ENCODE measurements around the gene REC114. TPM values are rescaled to one million over a fixed set of nuclear protein-coding genes. Genes with fewer than 3 reads are reported as not detected.

Gene REC114
- polyA plus RNA-seq, 1 donor (not counting 4 experiments of a cell fraction or from before 2014, with no cell fraction given): not detected

DNA sequence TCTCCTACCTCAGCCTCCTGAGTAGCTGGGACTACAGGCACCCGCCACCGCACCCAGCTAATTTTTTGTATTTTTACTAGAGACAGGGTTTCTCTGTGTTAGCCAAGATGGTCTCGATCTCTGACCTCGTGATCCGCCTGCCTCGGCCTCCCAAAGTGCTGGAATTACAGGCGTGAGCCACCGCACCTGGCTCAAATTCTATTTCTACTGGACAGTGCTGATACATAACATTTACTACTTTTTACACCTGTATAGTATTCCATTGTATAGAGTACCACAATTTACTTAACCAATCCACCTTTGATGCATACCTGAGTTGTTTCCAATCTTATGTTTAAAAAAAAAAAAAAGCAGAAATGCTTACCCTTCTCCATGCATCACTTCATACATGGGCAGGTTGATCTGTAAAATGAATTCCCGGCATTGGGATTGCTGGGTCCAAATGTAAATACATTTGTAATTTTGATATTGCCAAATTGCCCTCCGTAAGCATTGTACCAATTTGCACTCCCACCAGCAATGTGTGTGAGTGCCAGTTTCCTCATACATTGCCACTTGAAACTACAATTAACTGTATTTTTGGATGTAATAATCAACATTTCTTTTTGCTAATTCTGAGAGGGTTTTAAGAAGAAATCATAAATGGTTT lies 95.7 kb downstream of the REC114 start:
- H3K4me1 ChIP-seq (ENCODE audit: control insufficient read depth, extremely low read depth, insufficient read depth, low read length): peaks cover 6% of the 10 kb centered on the region
- H3K4me2 ChIP-seq (ENCODE audit: control insufficient read depth, extremely low read depth, insufficient read depth, low read depth, low read length): no peak overlapping the region
- H3K9me1 ChIP-seq (ENCODE audit: control insufficient read depth, extremely low read depth, insufficient read depth, low read length): no peaks in the 10 kb centered on the region
- dilution Hi-C loops (cut with MboI; ENCODE audit: extremely low pct_ligation_motif_present, low sequenced_read_pairs): no loop called here
- no peak overlapping the region for H3K4me3 ChIP-seq (ENCODE audit: control insufficient read depth in 2 of 3, extremely low read depth in 1 of 3, insufficient read depth in 2 of 3, low read depth in 1 of 3, low read length in 3 of 3)
- H3K36me3 ChIP-seq (ENCODE audit: control insufficient read depth in 2 of 2, extremely low read depth in 1 of 2, insufficient read depth in 2 of 2, low read length in 2 of 2): no peaks in the 10 kb centered on the region
- no peaks in the 10 kb centered on the region for H3K9me3 ChIP-seq (ENCODE audit: control insufficient read depth, low read depth, low read length)
- no peak for TF ChIP-seq EZH2 (IDR thresholded peaks at IDR 0.05; ENCODE audit: low read length)
- TF ChIP-seq, protein P1, sequence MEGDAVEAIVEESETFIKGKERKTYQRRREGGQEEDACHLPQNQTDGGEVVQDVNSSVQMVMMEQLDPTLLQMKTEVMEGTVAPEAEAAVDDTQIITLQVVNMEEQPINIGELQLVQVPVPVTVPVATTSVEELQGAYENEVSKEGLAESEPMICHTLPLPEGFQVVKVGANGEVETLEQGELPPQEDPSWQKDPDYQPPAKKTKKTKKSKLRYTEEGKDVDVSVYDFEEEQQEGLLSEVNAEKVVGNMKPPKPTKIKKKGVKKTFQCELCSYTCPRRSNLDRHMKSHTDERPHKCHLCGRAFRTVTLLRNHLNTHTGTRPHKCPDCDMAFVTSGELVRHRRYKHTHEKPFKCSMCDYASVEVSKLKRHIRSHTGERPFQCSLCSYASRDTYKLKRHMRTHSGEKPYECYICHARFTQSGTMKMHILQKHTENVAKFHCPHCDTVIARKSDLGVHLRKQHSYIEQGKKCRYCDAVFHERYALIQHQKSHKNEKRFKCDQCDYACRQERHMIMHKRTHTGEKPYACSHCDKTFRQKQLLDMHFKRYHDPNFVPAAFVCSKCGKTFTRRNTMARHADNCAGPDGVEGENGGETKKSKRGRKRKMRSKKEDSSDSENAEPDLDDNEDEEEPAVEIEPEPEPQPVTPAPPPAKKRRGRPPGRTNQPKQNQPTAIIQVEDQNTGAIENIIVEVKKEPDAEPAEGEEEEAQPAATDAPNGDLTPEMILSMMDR (optimal IDR thresholded peaks at IDR 0.05 in 1 of 3, IDR thresholded peaks at IDR 0.05 in 1 of 3, conservative IDR thresholded peaks at IDR 0.05 in 1 of 3; ENCODE audit: extremely low read depth in 1 of 3, insufficient read depth in 2 of 3, low read length in 3 of 3): no peak
- no peak overlapping the region for H2AFZ ChIP-seq (ENCODE audit: control insufficient read depth, low read length)
- no peaks in the 10 kb centered on the region for H3K79me2 ChIP-seq (ENCODE audit: control insufficient read depth, insufficient read depth, low read length)
- no peaks in the 10 kb centered on the region for H4K20me1 ChIP-seq (ENCODE audit: control insufficient read depth, extremely low read depth, insufficient read depth, low read length)
- H3K27ac ChIP-seq (ENCODE audit: control insufficient read depth, insufficient read depth, low read length): no peak overlapping the region
- no peak for DNase-seq (ENCODE audit: low read depth, low spot score)
- FAIRE-seq: no peak
- no peak overlapping the region for H3K9ac ChIP-seq (ENCODE audit: control insufficient read depth, extremely low read depth, insufficient read depth, low read length)
- no peaks in the 10 kb centered on the region for H3K27me3 ChIP-seq (ENCODE audit: control insufficient read depth, extremely low read depth, insufficient read depth, low read length)

DNA sequence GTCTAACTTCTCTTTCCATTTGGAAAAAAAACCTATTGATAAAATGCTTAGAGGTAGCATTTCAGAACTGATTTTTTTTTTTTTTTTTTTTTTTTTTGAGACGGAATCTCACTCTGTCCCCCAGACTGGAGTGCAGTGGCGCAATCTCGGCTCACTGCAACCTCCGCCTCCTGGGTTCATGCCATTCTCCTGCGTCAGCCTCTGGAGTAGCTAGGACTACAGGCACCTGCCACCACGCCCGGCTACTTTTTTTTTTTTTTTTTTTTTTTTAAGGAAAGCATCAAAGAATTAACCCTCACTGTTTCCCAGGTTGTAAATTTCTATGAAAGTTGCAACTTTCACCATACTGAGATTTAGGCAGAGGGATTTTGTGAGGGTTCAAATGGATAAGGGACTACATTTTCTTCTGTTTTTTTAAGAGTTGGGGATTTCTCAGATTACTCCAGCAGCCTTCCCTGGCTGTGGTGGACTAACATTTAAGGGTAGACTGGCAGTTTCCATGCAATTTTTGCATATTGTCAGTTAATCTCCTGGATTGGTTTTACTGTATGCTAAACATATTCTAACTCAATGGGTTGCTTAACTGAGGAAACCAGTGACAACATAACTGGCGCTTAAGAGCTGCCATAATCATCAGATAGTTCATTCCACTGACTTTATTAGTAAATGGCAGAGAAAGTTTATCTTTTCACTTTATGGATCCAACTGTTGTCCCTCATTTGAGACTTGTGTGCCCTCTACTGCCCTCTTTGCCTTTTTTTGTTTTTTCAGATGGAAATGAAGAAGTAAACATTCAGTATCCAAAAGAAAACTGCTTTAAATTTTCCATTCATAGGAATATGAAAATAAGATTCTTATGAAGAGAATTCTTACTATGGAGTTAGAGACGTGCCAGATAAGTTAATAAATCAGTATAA lies 96.5 kb downstream of the REC114 start:
- H2AFZ ChIP-seq (ENCODE audit: control insufficient read depth, low read length): no peak overlapping the region
- FAIRE-seq (no peak), DNase-seq (ENCODE audit: low read depth, low spot score) (no peak)
- no peak overlapping the region for H3K9ac ChIP-seq (ENCODE audit: control insufficient read depth, extremely low read depth, insufficient read depth, low read length)
- no peak for TF ChIP-seq EZH2 (IDR thresholded peaks at IDR 0.05; ENCODE audit: low read length)
- TF ChIP-seq, protein P1 (optimal IDR thresholded peaks at IDR 0.05 in 1 of 3, IDR thresholded peaks at IDR 0.05 in 1 of 3, conservative IDR thresholded peaks at IDR 0.05 in 1 of 3; ENCODE audit: extremely low read depth in 1 of 3, insufficient read depth in 2 of 3, low read length in 3 of 3): no peak
- no peak overlapping the region for H3K4me3 ChIP-seq (ENCODE audit: control insufficient read depth in 2 of 3, extremely low read depth in 1 of 3, insufficient read depth in 2 of 3, low read depth in 1 of 3, low read length in 3 of 3)
- H3K4me2 ChIP-seq (ENCODE audit: control insufficient read depth, extremely low read depth, insufficient read depth, low read depth, low read length): no peak overlapping the region
- H3K36me3 ChIP-seq (ENCODE audit: control insufficient read depth in 2 of 2, extremely low read depth in 1 of 2, insufficient read depth in 2 of 2, low read length in 2 of 2): no peaks in the 10 kb centered on the region
- dilution Hi-C loops (cut with MboI; ENCODE audit: extremely low pct_ligation_motif_present, low sequenced_read_pairs): no loop called here
- no peak overlapping the region for H3K27ac ChIP-seq (ENCODE audit: control insufficient read depth, insufficient read depth, low read length)
- no peaks in the 10 kb centered on the region for H4K20me1 ChIP-seq (ENCODE audit: control insufficient read depth, extremely low read depth, insufficient read depth, low read length)
- H3K79me2 ChIP-seq (ENCODE audit: control insufficient read depth, insufficient read depth, low read length): no peaks in the 10 kb centered on the region
- no peaks in the 10 kb centered on the region for H3K9me3 ChIP-seq (ENCODE audit: control insufficient read depth, low read depth, low read length)
- H3K4me1 ChIP-seq (ENCODE audit: control insufficient read depth, extremely low read depth, insufficient read depth, low read length): peaks cover 6% of the 10 kb centered on the region
- no peaks in the 10 kb centered on the region for H3K9me1 ChIP-seq (ENCODE audit: control insufficient read depth, extremely low read depth, insufficient read depth, low read length)
- no peaks in the 10 kb centered on the region for H3K27me3 ChIP-seq (ENCODE audit: control insufficient read depth, extremely low read depth, insufficient read depth, low read length)
